ENCODE data around the gene DAP. TPM values are rescaled to one million over a fixed set of nuclear protein-coding genes. Genes with fewer than 3 reads are reported as not detected.

DAP gene
- total RNA-seq, 3 donors from 2014 or later: 60.8 to 63.8 (median 61.9) TPM

DNA sequence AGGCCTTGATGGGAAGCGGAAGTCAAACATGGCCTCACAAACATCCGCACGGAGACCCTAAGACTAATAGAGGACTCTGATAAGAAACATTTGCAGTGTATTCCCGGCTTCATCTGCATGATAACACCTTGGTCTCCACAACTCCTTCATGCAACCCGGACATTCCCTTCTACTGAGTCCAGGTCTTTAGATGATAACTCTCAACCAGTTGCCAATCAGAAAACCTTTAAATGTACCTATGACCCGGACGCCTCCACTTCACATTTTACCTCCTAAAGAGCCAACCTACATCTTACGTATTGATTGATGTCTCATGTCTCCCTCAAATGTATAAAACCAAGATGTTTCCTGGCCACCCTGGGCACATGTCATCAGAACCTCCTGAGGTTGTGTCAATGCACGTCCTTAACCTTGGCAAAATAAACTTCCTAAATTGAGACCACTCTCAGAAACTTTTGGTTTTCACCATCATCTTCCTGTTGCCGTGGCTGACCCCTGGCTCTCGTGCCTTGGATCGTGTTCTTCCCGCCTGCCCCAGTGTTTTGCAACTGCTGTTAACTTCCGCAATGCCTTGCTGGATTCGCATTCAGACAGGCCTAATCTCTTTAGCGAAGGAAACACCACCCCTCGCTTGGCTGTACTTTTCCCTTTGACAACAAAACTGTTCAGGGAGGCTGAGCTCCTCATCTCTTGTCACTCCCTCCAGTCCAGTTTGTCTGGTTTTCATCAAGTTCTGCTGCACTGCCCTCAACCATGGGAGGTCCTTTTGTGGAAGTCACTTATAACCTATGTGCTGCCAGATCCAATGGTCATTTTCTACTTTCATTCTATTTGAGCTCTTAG, 1.1 kb upstream of the DAP start:
- intact Hi-C loops (cut with DNase I; ENCODE audit: low total_unique reads): no loop called here
- DNase-seq (ENCODE audit: low spot score in 2 of 2): no peak
- Histone ChIP-seq H3K27ac (peak overlapping the region; percentile 98 to 99), H3K4me3 (peak overlapping the region; percentile 75 to 88 (median 84)), H3K36me3 (no peaks in the 10 kb centered on the region), H3K4me1 (no peaks in the 10 kb centered on the region), H3K9me3 (no peaks in the 10 kb centered on the region), H3K27me3 (no peaks in the 10 kb centered on the region)
- TF ChIP-seq POLR2A (IDR thresholded peaks at IDR 0.05): no peak
- no peak for TF ChIP-seq CTCF (IDR thresholded peaks at IDR 0.05)
- TF ChIP-seq POLR2AphosphoS5 (IDR thresholded peaks at IDR 0.05): peak in 1 of 3 donors; percentile 38

DNA sequence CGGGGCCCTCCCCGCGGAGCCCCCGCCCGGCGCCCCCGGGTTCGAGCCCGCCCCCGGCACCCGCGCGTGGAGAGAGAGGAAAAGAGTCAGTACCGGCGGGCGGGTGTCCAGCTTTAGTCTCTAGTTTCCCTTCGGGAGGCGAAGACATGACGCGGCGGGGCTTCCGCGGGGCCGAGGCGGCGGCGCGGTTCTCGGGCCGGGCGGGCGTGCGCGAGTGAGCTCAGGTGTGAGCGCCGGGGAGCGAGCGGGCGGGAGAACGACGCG, 181 bp downstream of the DAP start:
- no peaks in the 10 kb centered on the region for H3K4me1 ChIP-seq
- no peak for DNase-seq (ENCODE audit: low spot score in 2 of 2)
- intact Hi-C loops (cut with DNase I; ENCODE audit: low total_unique reads): no loop called here
- no peaks in the 10 kb centered on the region for H3K9me3 ChIP-seq
- TF ChIP-seq POLR2AphosphoS5 (IDR thresholded peaks at IDR 0.05) (no peak), CTCF (IDR thresholded peaks at IDR 0.05) (no peak), POLR2A (IDR thresholded peaks at IDR 0.05) (no peak)
- H3K27ac ChIP-seq: peak overlapping the region; percentile 98 to 99
- H3K4me3 ChIP-seq: peak overlapping the region; percentile 75 to 88 (median 84)
- no peaks in the 10 kb centered on the region for H3K36me3 ChIP-seq
- H3K27me3 ChIP-seq: no peaks in the 10 kb centered on the region

GRCh38 chr5:10760096-10760920, 726 bp downstream of the DAP start:
- no peaks in the 10 kb centered on the region for H3K4me1 ChIP-seq
- no peaks in the 10 kb centered on the region for H3K9me3 ChIP-seq
- H3K27ac ChIP-seq: peak overlapping the region; percentile 98 to 99
- no peak for TF ChIP-seq POLR2AphosphoS5 (IDR thresholded peaks at IDR 0.05)
- no peak for TF ChIP-seq CTCF (IDR thresholded peaks at IDR 0.05)
- TF ChIP-seq POLR2A (IDR thresholded peaks at IDR 0.05): no peak
- peak; percentile 46 to 70 for DNase-seq (ENCODE audit: low spot score in 2 of 2)
- H3K4me3 ChIP-seq: peak overlapping the region; percentile 75 to 88 (median 84)
- intact Hi-C loops (cut with DNase I; ENCODE audit: low total_unique reads): no loop called here
- H3K27me3 ChIP-seq: no peaks in the 10 kb centered on the region
- H3K36me3 ChIP-seq: no peaks in the 10 kb centered on the region

DNA sequence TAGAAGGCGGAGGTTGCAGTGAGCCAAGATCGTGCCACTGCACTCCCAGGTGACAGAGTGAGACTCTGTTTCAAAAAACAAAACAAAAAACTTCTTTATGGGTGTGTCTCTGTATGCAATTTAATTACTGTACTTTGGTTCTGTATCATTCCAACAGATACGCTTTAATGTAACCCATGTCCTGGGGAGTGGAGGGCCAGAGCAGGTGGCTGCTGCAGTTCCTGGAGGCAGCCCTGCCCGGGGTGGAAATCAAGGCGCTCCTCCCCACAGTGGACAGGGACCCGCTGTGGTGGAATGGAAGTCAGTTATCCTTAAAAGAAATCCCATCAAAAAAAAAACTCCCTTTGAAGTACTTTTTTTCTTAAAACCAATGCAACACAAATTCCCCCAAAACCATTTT, 1.9 kb downstream of the DAP start:
- H3K4me3 ChIP-seq: no peak overlapping the region
- no peaks in the 10 kb centered on the region for H3K9me3 ChIP-seq
- intact Hi-C loops (cut with DNase I; ENCODE audit: low total_unique reads): loop anchor here (5.0 kb wide), 1 partner anchor 977 kb away; no protein-coding TSS in a partner anchor
- H3K27me3 ChIP-seq: no peaks in the 10 kb centered on the region
- no peaks in the 10 kb centered on the region for H3K36me3 ChIP-seq
- DNase-seq (ENCODE audit: low spot score in 2 of 2): no peak
- TF ChIP-seq CTCF (IDR thresholded peaks at IDR 0.05) (no peak), POLR2AphosphoS5 (IDR thresholded peaks at IDR 0.05) (no peak), POLR2A (IDR thresholded peaks at IDR 0.05) (no peak)
- H3K4me1 ChIP-seq: no peaks in the 10 kb centered on the region
- no peak overlapping the region for H3K27ac ChIP-seq
